A549 (cell line): ENCODE data around the gene SERPINB2.

Source experiments
- CTCF ChIP-seq: fragments of >200 bp; sonication (Bioruptor Twin); formaldehyde crosslinking; IDR thresholded peaks from 3 replicates; pipeline ENCODE4 v1.5.1; 2016
- KDM5A ChIP-seq: fragments of 200-600 bp; sonication (generic); IDR thresholded peaks from 2 replicates; pipeline ENCODE4 v1.6.1; 2016; ENCODE audit warnings: antibody characterized with exemption, mild to moderate bottlenecking
- POLR2A ChIP-seq: IDR thresholded peaks from 2 replicates; pipeline ENCODE4 v1.6.1; 2012; ENCODE audit warnings: mild to moderate bottlenecking, low read length

GRCh38 chr18:63936156-63936931, 48.8 kb downstream of the SERPINB2 start:
- TF ChIP-seq POLR2A (no peak), CTCF (peak; percentile 45), KDM5A (no peak)
